Ramos (cell line): Measurements from ENCODE around the gene SPPL3.

Experiments
- in situ Hi-C: fragments of 300-500 bp; cut with MboI; formaldehyde crosslinking; loops from one replicate; pipeline ENCODE4 v1.14.3; 2022; ENCODE audit warnings: low sequenced_read_pairs; ENCODE audit not compliant: unreplicated experiment

SPPL3 gene

DNA sequence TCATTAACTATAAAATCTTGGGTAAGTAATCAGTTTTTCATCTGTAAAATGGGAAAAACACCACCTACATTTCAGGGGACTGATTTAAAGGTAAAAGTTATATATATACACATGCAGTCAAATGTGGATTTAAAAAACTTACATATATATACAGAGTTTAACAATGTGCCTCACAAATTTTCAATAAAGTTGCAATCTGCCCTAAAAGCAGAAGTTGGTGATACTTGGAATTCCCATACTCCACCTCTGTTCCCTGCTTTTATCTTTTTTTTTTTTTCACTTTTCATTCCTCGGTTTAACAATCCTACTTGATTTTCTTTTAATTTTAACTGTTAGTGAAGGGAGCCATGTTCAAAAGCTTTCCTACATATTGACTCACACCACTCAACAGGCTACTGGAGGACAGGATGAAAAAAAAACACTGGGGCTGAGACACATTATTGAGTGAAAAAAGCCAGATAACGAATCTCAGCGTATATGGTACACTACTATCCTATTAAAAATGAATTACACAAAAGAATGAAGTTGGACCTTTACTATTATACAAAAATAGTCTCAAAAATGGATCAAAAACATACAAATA lies 24.3 kb downstream of the SPPL3 start:
- in situ Hi-C loops = no loop called here

DNA sequence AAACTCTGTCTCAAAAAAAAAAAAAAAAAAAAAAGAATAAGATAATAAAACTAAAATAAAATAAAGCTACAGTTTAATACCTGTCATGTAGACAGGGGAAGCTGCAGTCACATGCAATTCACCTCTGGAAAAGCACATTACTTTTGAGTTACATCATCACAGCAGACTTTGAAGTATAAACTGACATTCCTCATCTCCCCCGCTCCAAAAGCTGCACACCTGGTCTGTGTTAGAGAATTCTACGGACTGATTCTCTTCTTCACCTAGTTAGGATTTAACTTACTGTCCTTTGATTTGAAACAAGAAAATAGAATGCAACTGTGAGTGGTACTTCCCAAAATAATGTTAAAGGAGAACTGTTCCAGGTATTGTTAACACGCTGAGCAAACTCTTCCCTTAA lies 25.1 kb downstream of the SPPL3 start:
- in situ Hi-C loops = no loop called here

DNA sequence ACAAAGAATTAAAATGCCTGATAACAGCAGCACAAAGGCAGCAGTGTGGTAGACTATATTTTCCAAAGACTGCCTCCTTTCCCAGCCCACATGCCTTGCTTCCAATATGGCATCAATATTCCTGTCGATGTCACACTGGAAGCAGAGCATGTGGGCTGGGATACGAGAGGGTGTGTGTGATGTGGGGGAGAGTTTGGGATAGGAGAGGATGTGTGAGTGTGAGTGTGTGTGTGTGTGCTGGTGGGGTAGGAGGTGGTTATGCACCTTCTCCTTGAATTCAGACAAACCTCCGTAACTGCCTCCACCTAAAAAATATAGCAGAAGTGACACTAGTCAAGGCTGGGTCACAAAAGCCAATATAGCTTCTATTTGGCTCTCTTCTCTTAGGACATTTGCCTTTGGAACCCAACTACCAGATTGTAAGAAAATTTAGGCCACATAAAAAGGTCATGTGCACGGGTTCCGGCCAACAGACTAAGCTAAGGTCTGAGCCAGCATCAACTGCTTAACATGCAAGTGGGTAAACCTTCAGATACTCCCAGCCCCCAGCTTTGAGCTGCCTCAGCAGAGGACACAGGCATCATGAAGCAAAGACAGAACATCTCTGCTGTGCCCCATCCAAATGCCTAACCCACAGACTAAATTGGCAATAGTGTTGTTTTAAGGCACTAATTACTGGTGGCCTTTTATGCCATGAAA lies 29.5 kb downstream of the SPPL3 start:
- in situ Hi-C loops = no loop called here

DNA sequence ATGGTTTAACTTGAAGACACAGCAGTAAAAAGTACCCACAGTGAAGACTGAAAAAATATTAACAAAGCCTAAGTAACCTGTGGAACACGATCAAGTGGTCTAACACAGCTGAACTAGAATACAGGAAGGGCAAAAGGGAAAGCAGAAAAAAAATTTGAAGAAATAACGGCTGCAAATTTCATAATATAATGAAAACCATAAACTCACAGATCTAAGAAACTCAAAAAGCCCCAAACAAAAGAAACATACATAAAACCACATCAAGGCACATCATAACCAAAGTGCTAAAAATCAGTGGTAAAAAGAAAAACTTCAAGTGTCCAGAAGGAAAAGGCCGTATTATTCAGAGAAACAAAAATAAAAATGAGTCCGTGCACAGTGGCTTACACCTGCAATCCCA lies 30.9 kb downstream of the SPPL3 start:
- in situ Hi-C loops = no loop called here

DNA sequence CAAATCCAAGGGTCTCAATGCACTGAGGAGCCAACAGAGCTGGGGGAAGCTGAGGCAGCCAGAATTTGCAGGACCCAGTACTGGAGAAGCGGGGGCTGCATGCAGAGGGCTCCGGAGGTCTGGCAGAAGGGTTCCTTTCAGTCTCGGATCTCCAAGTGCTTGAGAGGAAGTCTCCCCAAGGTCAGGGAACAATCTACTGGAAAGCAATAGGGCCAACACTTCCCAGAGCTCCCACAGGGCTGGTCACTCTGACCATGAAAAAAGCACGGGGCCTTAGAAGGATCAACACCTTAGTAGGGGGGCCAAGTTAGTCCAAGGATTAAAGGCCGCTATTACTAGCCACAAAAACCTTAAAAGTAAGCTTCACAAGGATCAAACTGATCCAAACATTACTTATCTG lies 31.7 kb downstream of the SPPL3 start:
- in situ Hi-C loops = no loop called here

DNA sequence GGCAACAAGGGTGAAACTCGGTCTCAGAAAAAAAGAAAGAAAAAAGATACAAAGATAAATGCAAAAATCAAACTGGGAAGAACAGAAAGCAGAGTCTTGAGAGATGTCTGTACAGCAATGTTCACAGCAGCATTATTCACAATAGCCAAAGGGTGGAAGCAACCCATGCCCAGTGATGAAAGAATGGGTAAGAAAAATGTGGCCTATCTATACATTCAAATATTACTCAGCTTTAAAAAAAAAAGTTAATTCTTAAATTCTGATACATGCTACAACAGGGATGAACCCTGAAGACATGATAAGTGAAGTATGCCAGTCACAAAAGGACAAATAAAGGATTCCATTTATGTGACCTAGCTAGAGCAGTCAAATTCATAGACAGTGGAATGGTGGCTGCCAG lies 33.7 kb downstream of the SPPL3 start:
- in situ Hi-C loops = no loop called here

DNA sequence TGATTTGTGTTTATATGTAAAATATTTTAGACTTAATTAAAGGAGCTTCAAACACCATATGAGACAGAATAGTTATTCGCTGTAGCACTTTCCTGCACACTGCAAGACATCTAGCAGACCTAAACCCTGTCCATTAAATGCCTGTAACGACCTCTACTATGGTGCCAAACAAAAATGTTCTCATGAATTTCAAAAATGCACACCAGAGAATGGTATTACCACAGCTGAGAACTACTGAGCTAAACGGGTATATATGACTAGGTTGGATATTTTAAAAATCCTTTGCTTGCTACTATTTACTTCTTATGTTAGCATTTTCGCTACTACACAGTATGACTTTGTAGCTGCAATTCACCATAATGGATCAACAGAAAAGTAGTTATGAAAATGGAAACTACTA lies 34.8 kb downstream of the SPPL3 start:
- in situ Hi-C loops = no loop called here

DNA sequence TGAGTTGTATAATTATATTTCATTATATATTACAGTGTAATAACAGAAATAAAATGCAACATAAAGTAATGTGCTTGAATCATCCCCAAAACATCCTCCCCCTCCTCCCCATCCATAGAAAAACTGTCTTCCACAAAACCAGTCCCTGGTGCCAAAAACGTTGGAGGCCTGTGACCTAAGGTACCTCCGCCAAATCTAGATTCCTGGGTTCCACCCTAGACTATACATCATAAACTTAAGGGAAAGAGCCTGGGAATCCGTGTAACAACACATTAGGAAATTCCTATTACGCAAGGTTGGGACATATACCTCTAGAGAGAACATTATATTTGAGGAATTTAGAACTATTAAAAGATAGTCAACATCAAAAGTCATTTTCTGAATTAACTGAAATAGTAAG lies 38.0 kb downstream of the SPPL3 start:
- in situ Hi-C loops = no loop called here

DNA sequence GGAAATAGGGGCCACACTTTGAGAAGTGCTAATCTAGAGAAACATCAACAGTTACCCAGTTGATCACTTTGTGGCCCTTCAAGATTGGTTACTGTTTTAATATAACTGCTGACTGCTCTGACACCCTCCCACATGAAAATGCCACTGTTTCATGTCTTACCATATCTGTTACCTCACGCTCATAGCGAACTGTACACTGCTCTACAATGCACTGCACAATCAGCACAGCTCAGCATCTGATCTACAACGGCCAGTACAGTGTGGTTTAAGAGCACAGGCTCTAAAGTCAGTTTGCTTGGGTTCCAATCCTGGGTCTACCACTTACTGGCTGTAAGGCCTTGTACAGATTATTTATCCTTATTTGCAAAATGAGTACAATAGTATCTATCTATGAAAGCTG lies 39.1 kb downstream of the SPPL3 start:
- in situ Hi-C loops = no loop called here

DNA sequence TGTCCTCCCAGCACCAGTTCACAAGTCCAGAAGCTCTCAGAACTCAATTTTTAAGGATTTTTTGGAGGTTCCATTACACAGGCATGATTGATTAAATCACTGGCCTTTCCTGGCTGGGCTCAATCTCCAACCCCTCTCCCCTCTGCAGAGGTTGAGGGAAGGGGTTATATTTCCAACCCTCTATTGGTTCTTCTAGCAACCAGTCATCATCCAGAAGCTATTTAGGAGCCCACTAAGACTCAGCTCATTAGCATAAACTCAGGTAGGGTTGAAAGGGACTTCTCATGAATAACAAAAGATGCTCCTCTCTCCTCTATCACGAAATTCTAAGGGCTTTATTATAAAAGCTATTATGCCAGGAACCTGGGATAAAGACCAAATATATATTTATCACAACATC lies 41.5 kb downstream of the SPPL3 start:
- in situ Hi-C loops = no loop called here

DNA sequence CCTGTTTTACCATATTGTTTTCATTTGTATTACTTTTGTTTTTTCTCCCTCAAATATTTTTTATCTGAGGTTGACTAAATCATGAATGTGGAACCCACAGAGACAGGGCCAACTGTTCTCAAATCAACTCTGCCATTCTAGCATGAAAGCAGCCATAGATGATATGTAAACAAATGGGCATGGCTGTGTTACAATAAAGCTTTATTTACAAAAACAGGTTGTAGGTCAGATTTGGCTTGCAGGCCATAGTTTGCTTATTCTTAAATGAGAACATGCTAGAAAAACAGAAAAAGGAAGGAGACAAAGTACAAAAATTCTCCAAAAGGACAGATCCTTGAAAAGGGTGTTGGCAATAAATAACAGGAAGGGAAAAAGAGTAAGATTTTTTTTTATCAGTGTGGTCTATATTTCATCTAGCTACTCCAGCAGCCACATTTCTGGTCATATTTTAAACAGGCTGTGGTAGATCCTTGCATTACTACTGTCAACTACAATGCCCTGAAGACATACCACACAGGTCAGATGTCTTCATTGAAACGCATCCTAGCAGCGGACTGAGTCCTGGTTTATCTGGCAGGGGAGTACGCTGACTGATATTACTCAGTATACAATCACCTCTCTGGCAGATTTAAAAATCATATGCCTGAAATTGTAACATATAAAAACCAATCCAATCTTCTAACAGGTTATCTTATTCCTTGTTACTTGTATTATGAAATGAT lies 42.9 kb downstream of the SPPL3 start:
- in situ Hi-C loops = no loop called here

DNA sequence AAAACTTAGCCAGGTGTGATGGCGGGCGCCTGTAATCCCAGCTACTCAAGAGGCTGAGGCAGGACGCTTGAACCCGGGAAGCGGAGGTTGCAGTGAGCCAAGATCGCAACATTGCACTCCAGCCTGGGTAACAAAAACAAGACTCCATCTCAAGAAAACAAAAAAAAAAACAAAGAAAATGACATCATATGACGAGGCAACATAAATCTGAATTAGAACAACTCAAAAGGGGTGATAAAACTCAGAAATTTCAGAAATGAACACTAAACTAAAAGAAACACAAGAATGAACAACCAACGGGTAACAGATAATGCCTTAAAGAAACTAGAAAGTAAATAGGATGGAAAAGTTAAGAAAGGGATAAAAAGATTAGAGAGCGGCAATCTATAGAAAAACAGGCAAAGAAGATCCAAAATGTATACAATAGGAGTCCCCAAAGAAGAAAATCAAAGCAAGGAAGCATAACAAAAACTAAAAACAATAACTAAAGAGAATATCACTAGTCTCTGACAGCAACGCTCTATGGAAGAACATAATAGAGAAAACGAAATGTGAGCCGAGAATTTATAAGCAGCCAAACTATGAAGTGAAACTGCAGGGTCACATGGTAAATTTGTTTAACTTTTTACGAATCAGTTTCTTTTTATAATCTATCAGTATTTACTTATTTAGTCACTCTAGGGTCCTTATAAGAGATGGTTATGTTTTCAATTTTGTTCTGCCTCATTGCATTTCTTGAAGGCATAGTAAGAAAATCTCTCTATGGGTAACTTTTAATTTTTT lies 45.7 kb downstream of the SPPL3 start:
- in situ Hi-C loops = no loop called here

DNA sequence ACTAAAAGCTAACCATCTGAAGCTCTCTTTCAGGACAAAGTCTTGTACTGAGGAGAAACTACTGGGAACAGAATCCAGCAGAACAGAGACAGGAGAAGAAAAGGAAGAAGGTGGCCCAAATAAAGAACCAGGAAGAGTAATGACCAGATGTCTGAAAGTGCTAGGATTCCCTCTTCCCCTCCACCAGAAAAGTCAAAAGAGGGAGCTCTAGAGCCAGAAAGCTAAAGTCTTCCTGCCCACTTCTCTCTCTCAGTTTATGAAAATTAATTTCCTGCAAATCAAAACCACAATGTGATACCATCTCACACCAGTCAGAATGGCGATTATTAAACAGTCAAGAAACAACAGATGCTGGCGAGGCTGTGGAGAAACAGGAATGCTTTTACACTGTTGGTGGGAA lies 47.2 kb downstream of the SPPL3 start:
- in situ Hi-C loops = no loop called here

DNA sequence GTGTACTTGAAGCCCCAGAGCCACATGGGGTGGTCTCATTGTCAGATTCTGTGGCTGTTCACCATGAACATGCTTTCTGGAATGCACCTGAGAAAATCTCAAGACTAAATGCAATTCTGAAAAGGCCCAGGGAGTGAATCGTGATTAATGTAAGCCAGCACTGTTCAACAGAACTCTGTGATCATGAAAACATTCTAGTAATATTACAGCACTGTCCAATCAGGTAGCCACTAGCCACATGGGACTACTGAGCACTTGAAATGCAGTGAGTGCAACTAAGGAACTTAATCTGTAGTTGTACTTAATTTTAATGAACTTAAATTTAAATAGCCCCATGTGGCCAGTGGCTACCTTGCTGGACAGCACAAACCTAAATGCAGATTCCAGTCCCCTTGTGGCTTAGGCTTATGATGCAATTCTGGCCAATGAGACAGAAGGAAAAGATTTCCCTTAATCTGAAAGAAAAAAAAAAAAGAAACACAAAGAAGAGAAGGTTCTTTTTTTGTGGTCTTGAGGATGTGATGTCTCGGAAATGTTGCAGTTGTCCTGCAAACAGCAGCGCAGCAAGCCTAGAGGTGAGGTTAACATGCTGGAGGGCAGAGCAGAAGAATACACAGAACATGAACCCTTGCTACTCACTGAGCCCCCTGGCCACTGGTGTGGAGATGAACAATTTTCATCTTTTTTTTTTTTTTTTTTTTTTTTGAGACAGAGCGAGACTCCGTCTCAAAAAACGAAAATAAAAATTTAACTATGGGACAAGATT lies 48.2 kb downstream of the SPPL3 start:
- in situ Hi-C loops = no loop called here

DNA sequence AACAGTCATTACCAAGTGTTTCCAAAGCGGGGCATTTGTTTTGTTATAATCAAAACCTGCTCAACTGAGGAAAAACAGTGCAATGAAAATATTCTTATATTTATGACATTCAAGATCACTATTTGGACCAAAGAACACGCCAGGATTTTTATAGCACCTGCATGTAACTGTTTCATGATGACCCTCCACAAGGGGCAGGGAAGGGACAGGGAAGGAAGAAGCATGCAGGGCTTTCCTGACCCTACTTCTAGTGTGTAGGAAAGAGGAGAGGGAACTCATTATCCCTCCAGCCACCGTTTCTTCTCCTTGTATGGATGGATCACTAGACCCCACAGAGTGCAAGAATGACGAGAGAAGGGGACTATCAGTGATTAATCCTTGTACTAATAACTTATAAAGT lies 49.4 kb downstream of the SPPL3 start:
- in situ Hi-C loops = no loop called here

DNA sequence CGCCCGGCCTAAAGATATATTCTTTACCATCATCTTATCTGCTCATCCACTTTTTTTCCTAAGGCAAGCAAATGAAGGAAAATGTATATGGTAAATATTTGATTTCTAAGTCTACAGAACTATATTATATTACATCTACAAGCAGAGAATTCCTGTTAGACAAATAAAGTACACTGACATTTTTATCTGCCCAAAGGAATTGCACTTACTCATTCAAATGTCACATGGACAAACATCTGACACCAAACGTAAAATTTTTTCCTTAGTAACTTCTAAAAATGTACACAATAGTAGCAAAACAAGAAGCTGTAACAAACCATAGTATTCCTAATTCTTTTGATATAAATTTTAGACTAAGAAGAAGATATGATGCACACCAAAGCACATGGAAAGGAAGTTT lies 51.0 kb downstream of the SPPL3 start:
- in situ Hi-C loops = no loop called here

DNA sequence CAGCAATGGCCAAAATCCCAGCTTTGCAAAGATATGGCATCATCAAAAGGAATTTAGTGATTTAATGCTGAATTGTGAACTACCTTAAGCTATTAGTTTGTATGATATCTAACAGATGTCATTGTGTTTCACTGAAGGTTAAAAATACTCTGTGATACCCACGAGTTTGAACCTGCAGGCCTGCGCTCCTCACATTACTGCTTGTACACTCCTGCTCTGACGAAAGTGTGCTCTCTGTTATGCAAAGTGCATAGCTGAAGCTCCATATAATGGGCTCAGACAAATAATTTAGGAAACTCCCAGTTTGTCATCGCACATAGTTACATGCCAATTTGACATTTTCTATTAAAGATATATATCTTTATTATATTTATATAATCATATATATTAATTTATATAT lies 52.2 kb downstream of the SPPL3 start:
- in situ Hi-C loops = no loop called here

DNA sequence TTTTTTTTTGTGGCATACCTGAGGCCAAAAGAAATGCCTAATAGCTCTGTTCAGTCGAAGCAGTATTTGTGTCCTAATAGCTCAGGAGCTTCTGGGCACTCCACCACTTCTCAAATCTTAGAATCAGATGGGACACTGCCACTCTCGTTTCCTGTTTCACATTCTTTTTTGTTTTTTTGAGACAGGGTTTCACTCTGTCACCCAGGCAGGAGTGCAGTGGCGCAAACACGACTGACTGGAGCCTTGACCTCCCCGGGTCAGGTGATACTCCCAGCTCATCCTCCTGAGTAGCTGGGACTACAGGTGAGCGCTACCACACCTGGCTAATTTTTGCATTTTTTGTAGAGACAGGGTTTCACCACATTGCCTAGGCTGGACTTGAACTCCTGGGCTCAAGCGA lies 52.7 kb downstream of the SPPL3 start:
- in situ Hi-C loops = no loop called here

DNA sequence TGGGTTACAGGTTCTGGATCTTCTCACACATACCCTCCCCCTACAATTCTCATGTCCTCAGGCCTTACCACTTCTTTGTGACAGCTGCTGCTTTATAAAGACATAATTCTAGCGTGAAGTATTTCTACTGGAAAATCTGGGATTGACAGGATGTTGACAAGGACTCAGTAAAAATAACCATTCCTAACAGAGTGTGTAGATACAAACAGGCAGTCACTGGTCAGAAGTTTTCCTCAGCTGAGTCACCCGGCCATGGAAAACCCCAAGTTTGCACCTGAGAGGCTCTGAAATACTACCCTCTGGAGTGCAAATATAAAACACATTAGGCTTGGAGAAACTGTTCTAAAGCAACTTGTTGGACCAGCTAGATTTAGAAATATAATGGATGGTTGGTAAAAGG lies 54.4 kb downstream of the SPPL3 start:
- in situ Hi-C loops = no loop called here

DNA sequence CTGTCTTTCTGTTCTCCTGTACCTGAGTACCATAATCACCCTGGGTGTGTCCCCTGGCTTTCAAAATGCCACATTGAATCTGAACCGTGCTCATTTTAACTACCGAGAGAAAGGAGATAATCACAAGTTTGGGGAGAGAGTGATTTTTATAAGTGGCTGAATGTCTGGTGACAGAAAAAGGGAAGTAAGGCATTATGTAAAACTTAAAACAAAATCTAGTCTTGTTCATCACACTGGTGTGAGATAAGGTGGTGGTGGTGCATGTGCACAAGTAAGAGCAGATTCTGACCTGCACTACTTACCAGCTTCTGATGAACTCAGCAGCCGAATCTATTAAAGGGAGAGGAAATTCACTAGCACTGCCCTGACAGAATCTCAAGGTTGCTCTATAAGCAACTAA lies 56.3 kb downstream of the SPPL3 start:
- in situ Hi-C loops = no loop called here
